T-cell (primary cell): ENCODE data around the gene MRM2. TPM values are rescaled to one million over a fixed set of nuclear protein-coding genes. Genes with fewer than 3 reads are reported as not detected.

Experiments
- ATAC-seq, 4 experiments: fragments of 200-7000 bp in 3 of 4; fragments of 150-1000 bp in 1 of 4; cut with Tn5 transposase; replicated peaks in 1 of 4; 1 replicate in 3 of 4; 2 replicates in 1 of 4; pipeline ENCODE4 v1.10.0; 2021; ENCODE audit warnings: moderate library complexity in 3 of 4, mild to moderate bottlenecking in 2 of 4, moderate number of reproducible peaks in 1 of 4
- CTCF ChIA-PET, 2 donors: fragments of 300-600 bp; sonication (Branson Sonifier 250); formaldehyde crosslinking; loops; one replicate each; lab custom pipeline; 2022; ENCODE audit warnings: antibody characterized with exemption in 2 of 2; lab: Charles Lee
- POLR2A ChIA-PET, 2 donors: fragments of 300-600 bp; sonication (Branson Sonifier 250); formaldehyde crosslinking; loops; one replicate each; lab custom pipeline; 2022; ENCODE audit warnings: antibody characterized with exemption in 2 of 2; lab: Charles Lee
- DNase-seq, 35 experiments: peaks; one replicate each; pipeline versions ENCODE4 v3.0.0 to v3.0.0-alpha.2; 2013 to 2023
- H3K27ac ChIP-seq: one replicate; pipeline ENCODE4 v1.5.1; 2013; ENCODE audit warnings: low read length
- H3K27me3 ChIP-seq, 2 experiments: replicated peaks in 1 of 2; 1 replicate in 1 of 2; 2 replicates in 1 of 2; pipeline versions ENCODE4 v1.6.1 to v1.7.0; 2013; ENCODE audit warnings: low read length in 1 of 2, mixed read lengths in 1 of 2; ENCODE audit not compliant: control insufficient read depth in 2 of 2, insufficient read depth in 2 of 2; ENCODE audit errors: extremely low read depth in 1 of 2
- H3K36me3 ChIP-seq, 2 donors: 1 replicate in 1 of 2; 2 replicates in 1 of 2; pipeline versions ENCODE4 v1.6.1 to v1.7.0; 2013; ENCODE audit warnings: low read length in 1 of 2; ENCODE audit not compliant: control insufficient read depth in 2 of 2, insufficient read depth in 1 of 2; ENCODE audit errors: extremely low read depth in 1 of 2
- H3K4me1 ChIP-seq, 2 experiments: 1 replicate in 1 of 2; 2 replicates in 1 of 2; pipeline versions ENCODE4 v1.6.1 to v1.7.0; 2013; ENCODE audit warnings: low read length in 2 of 2, mixed read lengths in 1 of 2; ENCODE audit not compliant: insufficient read depth in 2 of 2, control insufficient read depth in 1 of 2; ENCODE audit errors: extremely low read depth in 1 of 2
- H3K4me3 ChIP-seq, 2 donors: 1 replicate in 1 of 2; 2 replicates in 1 of 2; pipeline versions ENCODE4 v1.5.1 to v1.7.0; 2013; ENCODE audit warnings: mild to moderate bottlenecking in 2 of 2, low read length in 1 of 2, moderate library complexity in 1 of 2; ENCODE audit not compliant: control insufficient read depth in 1 of 2; ENCODE audit errors: extremely low read depth in 1 of 2
- H3K9me3 ChIP-seq: 2 replicates; pipeline ENCODE4 v1.7.0; 2013
- H3K27ac Mint-ChIP-seq, 2 donors: one replicate each; pipeline ENCODE4 v1.8.0; 2020 to 2021; ENCODE audit warnings: mild to moderate bottlenecking in 2 of 2, mixed read lengths in 2 of 2
- H3K27me3 Mint-ChIP-seq, 2 donors: one replicate each; pipeline ENCODE4 v1.8.0; 2021 to 2022; ENCODE audit warnings: mixed read lengths in 2 of 2
- H3K36me3 Mint-ChIP-seq: one replicate; pipeline ENCODE4 v1.8.0; 2021; ENCODE audit warnings: mixed read lengths
- H3K4me1 Mint-ChIP-seq, 3 donors: one replicate each; pipeline ENCODE4 v1.8.0; 2020 to 2022; ENCODE audit warnings: mixed read lengths in 3 of 3, mild to moderate bottlenecking in 1 of 3
- H3K4me3 Mint-ChIP-seq, 3 donors: one replicate each; pipeline ENCODE4 v1.8.0; 2020 to 2022; ENCODE audit warnings: mild to moderate bottlenecking in 3 of 3, mixed read lengths in 3 of 3, moderate library complexity in 3 of 3
- H3K9me3 Mint-ChIP-seq, 3 donors: one replicate each; pipeline ENCODE4 v1.8.0; 2020 to 2022; ENCODE audit warnings: mixed read lengths in 3 of 3
- WGBS: methylation state at CpG from one replicate; pipeline ENCODE4 v1.1.5; 2013; ENCODE audit warnings: missing lambda C conversion rate; ENCODE audit not compliant: insufficient coverage; 5-methylcytosine and 5-hydroxymethylcytosine counted together
- total RNA-seq, 35 experiments: library from RNA in 6 of 35; stranded (reverse) in 6 of 35; fragments of 120-200 nt in 1 of 35; gene quantifications; one replicate each; pipeline versions ENCODE4 v1.2.1 to v1.2.4 and lab custom pipeline; 2013 to 2026

Gene MRM2
- total RNA-seq, 5 donors from 2014 or later (not counting 1 experiment from before 2014, with no cell fraction given): 6.5 to 20.0 (median 17.9) TPM

DNA sequence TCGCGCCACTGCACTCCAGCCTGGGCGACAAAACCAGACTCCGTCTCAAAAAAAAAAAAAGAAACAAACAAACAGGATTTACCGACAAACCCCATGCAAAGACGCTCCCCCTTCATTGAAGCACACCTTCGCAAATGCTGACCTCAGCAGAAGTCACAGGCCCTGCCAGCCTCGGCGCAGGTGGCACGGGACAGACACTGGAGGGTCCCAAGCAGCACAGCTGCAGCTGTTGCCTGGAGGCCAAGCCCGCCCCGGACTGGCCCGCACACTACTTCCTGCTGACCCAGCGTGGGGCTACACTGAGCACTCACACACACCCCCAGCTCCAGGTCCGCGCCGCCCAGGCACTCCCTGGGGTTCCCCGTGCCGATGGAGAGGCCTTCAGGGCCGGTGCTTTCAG, 41.1 kb upstream of the MRM2 start:
- no peaks in the 10 kb centered on the region for H3K36me3 Mint-ChIP-seq
- Histone ChIP-seq H3K27me3 (no peaks in the 10 kb centered on the region), H3K36me3 (no peaks in the 10 kb centered on the region), H3K4me3 (no peak overlapping the region), H3K4me1 (no peaks in the 10 kb centered on the region), H3K27ac (no peak overlapping the region), H3K9me3 (no peaks in the 10 kb centered on the region)
- DNase-seq: no peak
- H3K27ac Mint-ChIP-seq: no peak overlapping the region
- CTCF ChIA-PET: no interaction called here
- no peak for ATAC-seq
- H3K4me1 Mint-ChIP-seq: peaks cover 0 to 4% (median 0%) of the 10 kb centered on the region in 3 donors
- no peak overlapping the region for H3K4me3 Mint-ChIP-seq
- H3K27me3 Mint-ChIP-seq: no peaks in the 10 kb centered on the region
- no peaks in the 10 kb centered on the region for H3K9me3 Mint-ChIP-seq
- 94% methylated on average over 16 of the region's 20 CpGs for WGBS
- POLR2A ChIA-PET: interaction anchor here in 1 of 2 donors (0.7 kb wide), 1 partner anchor 19 kb away, joined by 6 read pairs; no protein-coding TSS in a partner anchor

DNA sequence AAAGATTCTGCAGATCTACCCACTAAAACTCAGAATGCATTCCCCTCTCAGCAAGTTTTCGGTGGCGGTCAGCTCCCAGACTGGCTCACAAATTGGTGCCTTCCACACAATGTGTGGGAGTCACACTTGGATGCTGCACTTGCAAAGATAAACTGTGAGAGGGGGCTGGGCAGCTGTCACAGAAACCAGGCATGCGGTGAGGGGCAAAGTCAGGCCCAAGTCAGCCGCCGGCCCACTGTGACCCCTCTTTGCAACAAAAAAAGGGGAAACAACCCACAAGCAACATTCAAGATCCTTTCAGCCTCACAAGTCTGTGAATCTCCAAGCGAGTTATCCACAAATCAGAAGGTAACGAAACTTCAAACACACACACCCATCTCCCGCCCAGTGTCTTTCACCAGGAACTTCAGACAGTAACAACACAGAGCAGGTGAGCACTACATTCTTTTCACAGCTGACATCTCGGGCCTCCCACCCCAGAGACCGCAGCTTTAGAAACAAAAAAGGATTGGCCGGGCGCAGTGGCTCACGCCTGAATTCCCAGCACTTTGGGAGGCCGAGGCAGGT, 40.3 kb upstream of the MRM2 start:
- ChIA-PET CTCF (no interaction called here), POLR2A (interaction anchor here in 1 of 2 donors (0.7 kb wide), 1 partner anchor 18 kb away, joined by 6 read pairs; no protein-coding TSS in a partner anchor)
- H3K36me3 ChIP-seq: no peaks in the 10 kb centered on the region
- Mint-ChIP-seq H3K27ac (no peak overlapping the region), H3K4me3 (no peak overlapping the region), H3K36me3 (peaks cover 5% of the 10 kb centered on the region), H3K27me3 (no peaks in the 10 kb centered on the region), H3K4me1 (peaks cover 0 to 4% (median 0%) of the 10 kb centered on the region in 3 donors), H3K9me3 (no peaks in the 10 kb centered on the region)
- no peaks in the 10 kb centered on the region for H3K9me3 ChIP-seq
- no peak overlapping the region for H3K4me3 ChIP-seq
- no peak overlapping the region for H3K27ac ChIP-seq
- ATAC-seq (no peak), DNase-seq (no peak)
- H3K27me3 ChIP-seq: no peaks in the 10 kb centered on the region
- 97% methylated on average over 12 of the region's 14 CpGs for WGBS
- no peaks in the 10 kb centered on the region for H3K4me1 ChIP-seq

DNA sequence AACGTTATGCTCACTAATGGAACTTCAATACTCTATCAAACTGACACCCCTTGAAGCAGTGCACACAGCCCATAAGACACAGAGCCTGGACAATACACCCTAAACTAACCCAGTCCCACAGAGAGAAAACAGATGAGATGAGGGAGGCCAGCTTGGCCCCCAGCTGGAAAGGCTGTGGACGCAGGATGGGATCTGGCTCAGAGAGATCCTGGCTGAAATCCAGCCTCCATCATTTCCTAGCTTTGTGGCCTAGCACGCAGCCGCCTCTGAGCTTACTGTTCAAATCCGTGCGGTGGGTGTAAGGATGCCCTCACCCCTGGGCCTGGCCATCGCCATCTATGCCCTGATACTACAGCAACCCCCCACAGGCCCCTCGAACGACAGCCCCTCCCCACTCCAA, 39.5 kb upstream of the MRM2 start:
- H3K36me3 Mint-ChIP-seq: peaks cover 12% of the 10 kb centered on the region
- no peaks in the 10 kb centered on the region for H3K9me3 Mint-ChIP-seq
- H3K4me1 Mint-ChIP-seq: peaks cover 0 to 4% (median 0%) of the 10 kb centered on the region in 3 donors
- POLR2A ChIA-PET: no interaction called here
- CTCF ChIA-PET: no interaction called here
- Histone ChIP-seq H3K27ac (no peak overlapping the region), H3K4me3 (no peak overlapping the region), H3K36me3 (no peaks in the 10 kb centered on the region), H3K27me3 (no peaks in the 10 kb centered on the region), H3K4me1 (no peaks in the 10 kb centered on the region), H3K9me3 (no peaks in the 10 kb centered on the region)
- H3K27ac Mint-ChIP-seq: no peak overlapping the region
- DNase-seq (no peak), ATAC-seq (no peak)
- no peak overlapping the region for H3K4me3 Mint-ChIP-seq
- no peaks in the 10 kb centered on the region for H3K27me3 Mint-ChIP-seq
- WGBS: 92% methylated on average over 5 of the region's 9 CpGs

DNA sequence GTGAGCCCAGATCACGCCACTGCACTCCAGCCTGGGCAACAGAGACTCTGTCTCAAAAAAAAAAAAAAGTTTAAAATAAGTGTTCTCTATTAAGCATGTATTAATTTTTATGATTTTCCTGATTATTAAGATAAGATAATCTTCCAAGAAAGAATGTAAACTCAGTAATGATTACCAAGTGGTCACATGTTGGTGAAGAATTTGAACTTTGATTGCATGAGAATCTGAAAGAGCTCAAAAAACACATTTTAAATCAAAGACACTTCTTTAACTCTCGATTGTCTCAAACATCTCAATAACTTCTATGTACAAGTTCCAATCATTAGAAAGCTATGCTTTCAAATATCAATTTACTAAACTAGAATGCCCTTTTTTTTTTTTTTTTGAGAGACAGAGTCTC, 38.4 kb upstream of the MRM2 start:
- H3K36me3 ChIP-seq: no peaks in the 10 kb centered on the region
- H3K4me3 Mint-ChIP-seq: no peak overlapping the region
- no peak overlapping the region for H3K4me3 ChIP-seq
- H3K4me1 ChIP-seq: no peaks in the 10 kb centered on the region
- H3K27me3 Mint-ChIP-seq: no peaks in the 10 kb centered on the region
- DNase-seq (no peak), ATAC-seq (no peak)
- no peaks in the 10 kb centered on the region for H3K27me3 ChIP-seq
- H3K36me3 Mint-ChIP-seq: peaks cover 12% of the 10 kb centered on the region
- ChIA-PET CTCF (no interaction called here), POLR2A (interaction anchor here (0.6 to 0.7 kb wide), 2 partner anchors 10 to 685 kb away, joined by 3 read pairs; no protein-coding TSS in a partner anchor)
- no peaks in the 10 kb centered on the region for H3K9me3 ChIP-seq
- H3K27ac Mint-ChIP-seq: no peak overlapping the region
- no peak overlapping the region for H3K27ac ChIP-seq
- 83% methylated on average over 1 of the region's 2 CpGs for WGBS
- no peaks in the 10 kb centered on the region for H3K9me3 Mint-ChIP-seq
- H3K4me1 Mint-ChIP-seq: peaks cover 0 to 4% (median 0%) of the 10 kb centered on the region in 3 donors

DNA sequence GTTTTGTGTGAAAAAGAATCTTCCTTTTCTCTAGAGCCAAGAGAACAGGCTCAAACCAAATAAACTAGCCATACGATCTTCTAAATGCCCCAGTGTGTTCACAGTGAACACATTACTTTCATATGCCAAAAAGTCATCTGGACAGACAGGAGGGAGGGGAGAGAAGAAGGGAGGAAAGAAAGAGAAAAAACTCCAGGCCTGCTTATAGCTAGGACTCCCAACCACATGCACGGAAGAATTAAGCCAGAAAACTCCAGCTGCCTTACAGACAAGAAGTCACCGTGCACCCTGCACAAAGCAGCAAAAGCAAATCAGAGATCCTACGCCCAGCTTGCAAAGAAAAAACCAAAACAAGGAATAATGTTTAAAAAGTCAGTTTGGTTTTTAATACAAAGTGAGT, 37.9 kb upstream of the MRM2 start:
- WGBS: no CpG with 5 or more reads among the region's 4 CpGs
- Mint-ChIP-seq H3K9me3 (no peaks in the 10 kb centered on the region), H3K36me3 (peaks cover 12% of the 10 kb centered on the region), H3K27ac (no peak overlapping the region), H3K27me3 (no peaks in the 10 kb centered on the region), H3K4me3 (no peak overlapping the region), H3K4me1 (peaks cover 0 to 4% (median 0%) of the 10 kb centered on the region in 3 donors)
- no peak overlapping the region for H3K27ac ChIP-seq
- ChIA-PET CTCF (no interaction called here), POLR2A (interaction anchor here in 1 of 2 donors (0.6 kb wide), 1 partner anchor 684 kb away, joined by 3 read pairs; no protein-coding TSS in a partner anchor)
- H3K4me3 ChIP-seq: no peak overlapping the region
- no peaks in the 10 kb centered on the region for H3K9me3 ChIP-seq
- no peaks in the 10 kb centered on the region for H3K4me1 ChIP-seq
- no peaks in the 10 kb centered on the region for H3K27me3 ChIP-seq
- H3K36me3 ChIP-seq: no peaks in the 10 kb centered on the region
- DNase-seq (no peak), ATAC-seq (no peak)

DNA sequence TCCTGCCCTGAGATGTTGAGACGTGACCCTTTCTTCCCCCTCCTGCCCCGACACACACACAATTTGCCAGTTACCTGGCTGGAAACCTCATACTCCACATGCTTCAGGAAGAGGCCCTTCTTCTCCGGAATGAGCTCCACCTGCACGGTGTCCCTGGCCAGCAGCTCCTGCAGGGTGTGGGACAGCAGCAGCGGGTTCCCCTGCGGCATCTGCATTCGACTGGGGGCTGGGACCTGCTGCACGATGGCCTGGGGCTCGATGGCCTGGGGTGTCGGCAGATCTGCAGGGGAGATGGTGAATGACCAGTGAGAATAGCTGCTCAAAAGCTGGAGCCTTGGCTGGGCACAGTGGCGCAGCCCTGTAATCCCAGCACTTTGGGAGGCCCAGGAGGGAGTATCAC, 36.0 kb upstream of the MRM2 start:
- H3K27me3 ChIP-seq: no peaks in the 10 kb centered on the region
- no peak overlapping the region for H3K27ac ChIP-seq
- no peak overlapping the region for H3K27ac Mint-ChIP-seq
- ChIA-PET POLR2A (interaction anchor here in 1 of 2 donors (0.6 kb wide), 1 partner anchor 1327 kb away, joined by 5 read pairs; no protein-coding TSS in a partner anchor), CTCF (no interaction called here)
- H3K4me1 ChIP-seq: no peaks in the 10 kb centered on the region
- no peak overlapping the region for H3K4me3 Mint-ChIP-seq
- DNase-seq (no peak), ATAC-seq (no peak)
- no peaks in the 10 kb centered on the region for H3K9me3 ChIP-seq
- H3K4me3 ChIP-seq: no peak overlapping the region
- H3K36me3 ChIP-seq: peaks cover 0 to 8% of the 10 kb centered on the region in 2 donors
- peaks cover 0 to 4% (median 0%) of the 10 kb centered on the region in 3 donors for H3K4me1 Mint-ChIP-seq
- 99% methylated on average over 8 of the region's 11 CpGs for WGBS
- H3K9me3 Mint-ChIP-seq: no peaks in the 10 kb centered on the region
- H3K36me3 Mint-ChIP-seq: peaks cover 16% of the 10 kb centered on the region
- H3K27me3 Mint-ChIP-seq: no peaks in the 10 kb centered on the region
